PC-3 (cell line): ENCODE results near the gene CACNA2D2.

Source experiments
- EZH2 ChIP-seq: fragments of 300-600 bp; sonication (generic); IDR thresholded peaks from one replicate; pipeline ENCODE4 v1.6.1; 2017; ENCODE audit warnings: antibody characterized with exemption, mild to moderate bottlenecking, low read length; ENCODE audit not compliant: unreplicated experiment
- TF ChIP-seq, protein P1 (sequence below): fragments of 300-600 bp; sonication (generic); conservative IDR thresholded peaks from 2 replicates; pipeline ENCODE4 v1.5.1; 2017; ENCODE audit warnings: antibody characterized with exemption, low read depth, mild to moderate bottlenecking, low read length

DNA sequence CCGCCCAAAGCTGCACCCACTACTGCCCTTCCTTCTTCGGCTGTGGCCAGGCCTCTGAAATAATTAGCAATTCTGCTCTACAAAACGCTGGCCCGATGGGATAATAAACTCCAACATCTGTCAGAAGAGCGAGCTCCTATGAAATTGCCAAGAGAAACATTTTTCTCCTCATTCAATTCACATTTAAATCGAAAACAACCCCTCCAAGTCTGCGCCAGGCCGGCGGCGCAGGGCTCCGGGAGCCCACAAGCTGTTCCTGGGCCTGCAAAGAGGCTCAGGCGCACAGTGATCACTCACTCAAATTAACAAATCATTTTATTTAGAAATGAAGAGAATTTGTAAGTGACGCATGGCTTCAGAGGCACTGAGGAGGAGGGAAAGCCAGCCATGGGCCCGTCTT is 88.8 kb downstream of the CACNA2D2 start:
- no peak for TF ChIP-seq EZH2
- TF ChIP-seq, protein P1, sequence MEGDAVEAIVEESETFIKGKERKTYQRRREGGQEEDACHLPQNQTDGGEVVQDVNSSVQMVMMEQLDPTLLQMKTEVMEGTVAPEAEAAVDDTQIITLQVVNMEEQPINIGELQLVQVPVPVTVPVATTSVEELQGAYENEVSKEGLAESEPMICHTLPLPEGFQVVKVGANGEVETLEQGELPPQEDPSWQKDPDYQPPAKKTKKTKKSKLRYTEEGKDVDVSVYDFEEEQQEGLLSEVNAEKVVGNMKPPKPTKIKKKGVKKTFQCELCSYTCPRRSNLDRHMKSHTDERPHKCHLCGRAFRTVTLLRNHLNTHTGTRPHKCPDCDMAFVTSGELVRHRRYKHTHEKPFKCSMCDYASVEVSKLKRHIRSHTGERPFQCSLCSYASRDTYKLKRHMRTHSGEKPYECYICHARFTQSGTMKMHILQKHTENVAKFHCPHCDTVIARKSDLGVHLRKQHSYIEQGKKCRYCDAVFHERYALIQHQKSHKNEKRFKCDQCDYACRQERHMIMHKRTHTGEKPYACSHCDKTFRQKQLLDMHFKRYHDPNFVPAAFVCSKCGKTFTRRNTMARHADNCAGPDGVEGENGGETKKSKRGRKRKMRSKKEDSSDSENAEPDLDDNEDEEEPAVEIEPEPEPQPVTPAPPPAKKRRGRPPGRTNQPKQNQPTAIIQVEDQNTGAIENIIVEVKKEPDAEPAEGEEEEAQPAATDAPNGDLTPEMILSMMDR: no peak
